Measurements from ENCODE around the gene LINGO4.

DNA sequence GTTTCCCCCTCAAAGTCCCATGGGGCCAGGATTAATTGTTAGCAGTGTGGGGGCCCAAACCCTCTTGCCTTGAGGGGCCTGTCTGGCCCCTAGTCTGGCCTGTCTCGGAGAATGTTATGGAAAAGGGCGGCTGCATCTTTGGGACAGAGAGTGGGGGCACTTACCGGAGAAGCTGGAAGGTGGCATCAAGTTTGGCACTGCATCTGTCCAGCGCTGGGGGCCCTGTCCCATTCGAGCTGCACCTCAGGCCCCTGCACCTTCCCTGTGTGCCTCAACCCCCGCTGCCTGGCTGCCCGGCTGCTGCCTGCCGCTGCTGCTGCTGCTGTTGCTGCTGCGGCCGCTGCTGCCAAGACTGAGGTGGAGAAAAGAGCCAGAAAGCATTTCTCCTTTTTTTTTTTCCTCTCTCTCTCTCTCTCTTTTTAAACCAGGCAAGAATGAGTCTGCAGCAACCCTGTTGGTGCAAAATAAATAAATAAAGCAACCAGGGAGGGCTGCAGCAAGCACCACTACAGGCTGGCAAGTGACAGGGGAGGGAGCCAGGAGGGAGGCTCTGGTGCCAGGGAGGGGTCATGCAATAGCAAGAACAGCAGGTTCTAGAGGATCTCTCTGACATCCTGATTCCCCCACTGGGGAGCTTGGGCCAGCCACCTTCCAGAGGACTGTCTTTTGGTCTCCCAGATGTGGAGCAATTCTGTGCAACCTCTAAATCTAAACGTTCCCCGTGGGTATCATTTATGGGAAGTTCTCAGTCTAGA is at the start of gene LINGO4:
- TF ChIP-seq, protein P1, sequence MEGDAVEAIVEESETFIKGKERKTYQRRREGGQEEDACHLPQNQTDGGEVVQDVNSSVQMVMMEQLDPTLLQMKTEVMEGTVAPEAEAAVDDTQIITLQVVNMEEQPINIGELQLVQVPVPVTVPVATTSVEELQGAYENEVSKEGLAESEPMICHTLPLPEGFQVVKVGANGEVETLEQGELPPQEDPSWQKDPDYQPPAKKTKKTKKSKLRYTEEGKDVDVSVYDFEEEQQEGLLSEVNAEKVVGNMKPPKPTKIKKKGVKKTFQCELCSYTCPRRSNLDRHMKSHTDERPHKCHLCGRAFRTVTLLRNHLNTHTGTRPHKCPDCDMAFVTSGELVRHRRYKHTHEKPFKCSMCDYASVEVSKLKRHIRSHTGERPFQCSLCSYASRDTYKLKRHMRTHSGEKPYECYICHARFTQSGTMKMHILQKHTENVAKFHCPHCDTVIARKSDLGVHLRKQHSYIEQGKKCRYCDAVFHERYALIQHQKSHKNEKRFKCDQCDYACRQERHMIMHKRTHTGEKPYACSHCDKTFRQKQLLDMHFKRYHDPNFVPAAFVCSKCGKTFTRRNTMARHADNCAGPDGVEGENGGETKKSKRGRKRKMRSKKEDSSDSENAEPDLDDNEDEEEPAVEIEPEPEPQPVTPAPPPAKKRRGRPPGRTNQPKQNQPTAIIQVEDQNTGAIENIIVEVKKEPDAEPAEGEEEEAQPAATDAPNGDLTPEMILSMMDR (IDR thresholded peaks at IDR 0.05; ENCODE audit: low read depth, low read length, poor library complexity, severe bottlenecking) = no peak
- TF ChIP-seq EZH2phosphoT487 (IDR thresholded peaks at IDR 0.05; ENCODE audit: borderline replicate concordance, low read length) = no peak
